SU-DHL-6 (cell line): ENCODE results near the gene DGKB.

ENCODE experiments used
- H2AFZ ChIP-seq: fragments of 200-600 bp; sonication (generic); 2 replicates; pipeline ENCODE4 v1.6.1; 2014; ENCODE audit warnings: low read depth, mild to moderate bottlenecking, moderate library complexity, mixed read lengths, antibody characterized with exemption, low read length; ENCODE audit not compliant: severe bottlenecking
- H3F3A ChIP-seq: fragments of 200-600 bp; shearing (Covaris generic); 2 replicates; pipeline ENCODE4 v1.6.0; 2016; ENCODE audit warnings: antibody characterized with exemption, mild to moderate bottlenecking; ENCODE audit not compliant: insufficient read depth
- H3K27ac ChIP-seq: fragments of 200-600 bp; sonication (generic); 2 replicates; pipeline ENCODE4 v1.5.1; 2016; ENCODE audit warnings: low read depth, mild to moderate bottlenecking, low read length, moderate library complexity, mixed read lengths
- H3K27me3 ChIP-seq: fragments of 200-600 bp; sonication (generic), shearing (Covaris generic); 2 replicates; pipeline ENCODE4 v1.6.0; 2014; ENCODE audit warnings: mild to moderate bottlenecking, low read length
- H3K36me3 ChIP-seq: fragments of 200-600 bp; sonication (generic); 2 replicates; pipeline ENCODE4 v1.6.1; 2014; ENCODE audit warnings: mild to moderate bottlenecking, low read length, mixed read lengths
- H3K4me2 ChIP-seq: fragments of 300-600, 200-600 bp; shearing (Covaris generic), sonication (generic); 2 replicates; pipeline ENCODE4 v1.6.0; 2014; ENCODE audit warnings: low read length, low read depth, mild to moderate bottlenecking; ENCODE audit not compliant: poor library complexity, severe bottlenecking
- H3K4me3 ChIP-seq: fragments of 200-600 bp; sonication (generic); 2 replicates; pipeline ENCODE4 v1.5.1; 2014; ENCODE audit warnings: antibody characterized with exemption, low read length, mild to moderate bottlenecking, mixed read lengths; ENCODE audit not compliant: insufficient read depth, poor library complexity, severe bottlenecking
- H3K79me2 ChIP-seq: fragments of 200-600 bp; sonication (generic); 2 replicates; pipeline ENCODE4 v1.6.1; 2014; ENCODE audit warnings: mild to moderate bottlenecking, low read length, moderate library complexity; ENCODE audit not compliant: insufficient read depth
- H3K9ac ChIP-seq: fragments of 200-600 bp; sonication (generic); 2 replicates; pipeline ENCODE4 v1.7.0; 2014; ENCODE audit warnings: mild to moderate bottlenecking, low read length
- H3K9me2 ChIP-seq: fragments of 200-600 bp; sonication (generic); replicated peaks from 2 replicates; pipeline ENCODE4 v1.6.1; 2014; ENCODE audit warnings: low read length; ENCODE audit not compliant: insufficient read depth
- H3K9me3 ChIP-seq: fragments of 200-600 bp; sonication (generic); 2 replicates; pipeline ENCODE4 v1.6.1; 2014; ENCODE audit warnings: low read length, mixed read lengths; ENCODE audit not compliant: insufficient read depth
- H4K20me1 ChIP-seq: fragments of 200-600 bp; sonication (generic); 2 replicates; pipeline ENCODE4 v1.6.1; 2014; ENCODE audit warnings: low read depth, mild to moderate bottlenecking, antibody characterized with exemption, low read length, moderate library complexity, mixed read lengths
- EZH2phosphoT487 ChIP-seq: fragments of 200-600 bp; sonication (generic), shearing (Covaris generic); conservative IDR thresholded peaks from 2 replicates; pipeline ENCODE4 v1.6.1; 2018; ENCODE audit warnings: mild to moderate bottlenecking, antibody characterized with exemption, low read length, moderate library complexity, mixed read lengths
- TF ChIP-seq, protein P1 (sequence below): fragments of 200-600 bp; sonication (generic); IDR thresholded peaks from one replicate; pipeline ENCODE4 v1.5.1; 2017; ENCODE audit warnings: antibody characterized with exemption, mild to moderate bottlenecking, low read length, moderate library complexity; ENCODE audit not compliant: insufficient read depth, poor library complexity, severe bottlenecking

Gene DGKB

GRCh38 chr7:14596421-14596820, 306.1 kb downstream of the DGKB start:
- Histone ChIP-seq H3F3A (no peaks in the 10 kb centered on the region), H3K9me3 (no peaks in the 10 kb centered on the region), H3K79me2 (no peaks in the 10 kb centered on the region), H3K36me3 (no peaks in the 10 kb centered on the region), H3K27ac (no peak overlapping the region), H2AFZ (no peak overlapping the region), H3K4me2 (no peak overlapping the region), H3K9ac (no peak overlapping the region), H3K27me3 (no peaks in the 10 kb centered on the region), H3K9me2 (no peaks in the 10 kb centered on the region), H4K20me1 (no peaks in the 10 kb centered on the region), H3K4me3 (no peak overlapping the region)
- no peak for TF ChIP-seq EZH2phosphoT487
- TF ChIP-seq, protein P1, sequence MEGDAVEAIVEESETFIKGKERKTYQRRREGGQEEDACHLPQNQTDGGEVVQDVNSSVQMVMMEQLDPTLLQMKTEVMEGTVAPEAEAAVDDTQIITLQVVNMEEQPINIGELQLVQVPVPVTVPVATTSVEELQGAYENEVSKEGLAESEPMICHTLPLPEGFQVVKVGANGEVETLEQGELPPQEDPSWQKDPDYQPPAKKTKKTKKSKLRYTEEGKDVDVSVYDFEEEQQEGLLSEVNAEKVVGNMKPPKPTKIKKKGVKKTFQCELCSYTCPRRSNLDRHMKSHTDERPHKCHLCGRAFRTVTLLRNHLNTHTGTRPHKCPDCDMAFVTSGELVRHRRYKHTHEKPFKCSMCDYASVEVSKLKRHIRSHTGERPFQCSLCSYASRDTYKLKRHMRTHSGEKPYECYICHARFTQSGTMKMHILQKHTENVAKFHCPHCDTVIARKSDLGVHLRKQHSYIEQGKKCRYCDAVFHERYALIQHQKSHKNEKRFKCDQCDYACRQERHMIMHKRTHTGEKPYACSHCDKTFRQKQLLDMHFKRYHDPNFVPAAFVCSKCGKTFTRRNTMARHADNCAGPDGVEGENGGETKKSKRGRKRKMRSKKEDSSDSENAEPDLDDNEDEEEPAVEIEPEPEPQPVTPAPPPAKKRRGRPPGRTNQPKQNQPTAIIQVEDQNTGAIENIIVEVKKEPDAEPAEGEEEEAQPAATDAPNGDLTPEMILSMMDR = no peak

DNA sequence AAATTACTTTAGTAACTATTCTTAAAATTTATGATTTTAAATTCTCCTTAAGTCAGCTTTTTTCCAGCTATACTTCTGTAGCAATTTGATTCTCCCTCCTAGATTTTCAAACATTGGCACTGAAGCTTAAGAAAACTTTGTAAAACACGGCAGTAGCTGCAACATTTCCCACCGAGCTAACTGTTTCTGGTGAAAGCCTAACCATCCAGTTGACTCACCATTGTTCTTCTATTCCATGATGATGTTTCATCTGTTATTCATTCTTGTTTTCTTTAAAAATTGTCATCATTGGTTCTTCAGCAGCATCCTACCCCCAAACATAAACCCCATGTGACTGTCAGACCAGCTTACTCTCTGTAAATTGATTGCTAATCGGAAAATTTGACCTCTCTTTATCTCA, 312.3 kb downstream of the DGKB start:
- H3K79me2 ChIP-seq = no peaks in the 10 kb centered on the region
- H3K27me3 ChIP-seq = no peaks in the 10 kb centered on the region
- H3K4me3 ChIP-seq = no peak overlapping the region
- no peaks in the 10 kb centered on the region for H3F3A ChIP-seq
- no peaks in the 10 kb centered on the region for H3K36me3 ChIP-seq
- H3K4me2 ChIP-seq = no peak overlapping the region
- H3K9me2 ChIP-seq = no peaks in the 10 kb centered on the region
- no peaks in the 10 kb centered on the region for H3K9me3 ChIP-seq
- no peak overlapping the region for H2AFZ ChIP-seq
- no peaks in the 10 kb centered on the region for H4K20me1 ChIP-seq
- H3K27ac ChIP-seq = no peak overlapping the region
- TF ChIP-seq EZH2phosphoT487 = no peak
- TF ChIP-seq, protein P1 = no peak
- no peak overlapping the region for H3K9ac ChIP-seq

GRCh38 chr7:14585232-14585631, 317.3 kb downstream of the DGKB start:
- no peaks in the 10 kb centered on the region for H3K27me3 ChIP-seq
- no peaks in the 10 kb centered on the region for H4K20me1 ChIP-seq
- TF ChIP-seq, protein P1 = no peak
- TF ChIP-seq EZH2phosphoT487 = no peak
- no peaks in the 10 kb centered on the region for H3F3A ChIP-seq
- no peak overlapping the region for H2AFZ ChIP-seq
- H3K9ac ChIP-seq = no peak overlapping the region
- no peaks in the 10 kb centered on the region for H3K9me3 ChIP-seq
- no peak overlapping the region for H3K27ac ChIP-seq
- H3K4me2 ChIP-seq = no peak overlapping the region
- no peaks in the 10 kb centered on the region for H3K79me2 ChIP-seq
- no peaks in the 10 kb centered on the region for H3K9me2 ChIP-seq
- H3K36me3 ChIP-seq = no peaks in the 10 kb centered on the region
- H3K4me3 ChIP-seq = no peak overlapping the region
